ENCODE measurements around the gene TARBP1.
A peak's percentile ranks its signal among the peaks of the same experiment; 100 is the strongest.

TARBP1 gene

DNA sequence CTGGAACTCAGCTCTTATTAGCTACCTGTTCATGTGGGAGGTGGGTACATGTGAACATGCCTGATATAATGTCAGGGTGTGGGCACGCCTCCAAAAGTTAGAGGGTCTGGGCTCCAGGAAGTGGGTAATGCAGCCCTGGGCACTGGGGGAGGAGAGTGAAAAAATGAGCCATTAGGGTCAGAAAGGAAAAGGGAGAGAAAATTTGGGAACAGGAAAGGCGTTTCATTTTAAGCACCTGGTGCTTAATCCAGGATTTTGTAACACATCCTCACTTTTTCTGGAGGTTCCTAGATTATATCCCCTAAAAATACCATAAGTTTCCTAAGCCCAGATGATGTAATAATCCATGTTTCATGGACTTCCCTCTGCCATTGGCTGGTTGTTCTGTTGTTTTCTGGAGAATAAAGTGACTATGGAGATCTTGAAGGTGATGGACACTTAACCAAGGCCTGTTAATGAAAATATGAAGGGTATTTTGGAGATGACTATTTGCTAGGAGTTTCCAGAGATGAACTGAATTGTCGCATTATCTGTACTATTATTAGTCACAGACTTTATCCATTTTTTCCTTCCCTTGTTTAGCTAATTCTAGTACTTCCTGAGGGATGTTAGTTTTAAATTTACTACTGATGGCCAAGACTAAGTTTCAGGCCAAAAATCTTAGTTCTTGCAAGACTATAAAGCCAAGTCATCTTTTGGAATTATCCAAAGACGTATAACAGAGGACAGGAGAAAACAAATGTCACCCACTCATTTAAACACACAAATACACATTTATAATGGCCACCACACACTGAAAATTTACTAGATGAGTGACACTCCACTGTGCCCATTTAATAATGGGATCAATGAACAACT lies 24.4 kb upstream of the TARBP1 start:
- H3K4me1 ChIP-seq (ENCODE audit: insufficient read depth, low read length): peaks cover 25% of the 10 kb centered on the region
- H3K9me3 ChIP-seq (ENCODE audit: low read length): no peaks in the 10 kb centered on the region
- no peak overlapping the region for H3K27ac ChIP-seq (ENCODE audit: low read depth, low read length)
- H3K27me3 ChIP-seq (ENCODE audit: control insufficient read depth in 1 of 2, insufficient read depth in 2 of 2, low read length in 2 of 2): no peaks in the 10 kb centered on the region
- H3K36me3 ChIP-seq (ENCODE audit: insufficient read depth, low read length): no peaks in the 10 kb centered on the region
- no peak overlapping the region for H3K9ac ChIP-seq (ENCODE audit: low read length)
- no peak overlapping the region for H3K4me3 ChIP-seq (ENCODE audit: low read depth in 1 of 2, low read length in 2 of 2)

DNA sequence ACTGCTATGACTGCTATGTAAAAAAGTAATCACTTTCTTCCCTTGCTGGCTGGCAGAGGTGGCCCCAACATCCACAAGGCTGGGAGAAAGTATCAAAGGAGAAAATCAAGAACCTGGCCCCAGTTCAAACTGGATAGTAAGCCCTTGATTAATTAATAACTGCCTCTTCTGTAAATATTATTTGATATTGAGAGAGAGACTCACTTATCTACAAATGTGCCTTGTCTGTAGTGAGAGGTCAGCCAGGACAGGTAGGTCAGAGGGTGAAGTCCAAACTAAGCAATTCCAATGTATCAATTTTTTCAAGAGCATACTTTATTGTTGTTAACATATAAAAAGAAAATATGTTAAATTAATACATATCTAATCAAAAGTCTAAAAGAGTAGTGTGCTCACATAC lies 23.8 kb upstream of the TARBP1 start:
- Histone ChIP-seq H3K9ac (ENCODE audit: low read length) (no peak overlapping the region), H3K36me3 (ENCODE audit: insufficient read depth, low read length) (no peaks in the 10 kb centered on the region), H3K27ac (ENCODE audit: low read depth, low read length) (no peak overlapping the region), H3K4me1 (ENCODE audit: insufficient read depth, low read length) (peaks cover 25% of the 10 kb centered on the region), H3K27me3 (ENCODE audit: control insufficient read depth in 1 of 2, insufficient read depth in 2 of 2, low read length in 2 of 2) (no peaks in the 10 kb centered on the region), H3K4me3 (ENCODE audit: low read depth in 1 of 2, low read length in 2 of 2) (no peak overlapping the region), H3K9me3 (ENCODE audit: low read length) (no peaks in the 10 kb centered on the region)

DNA sequence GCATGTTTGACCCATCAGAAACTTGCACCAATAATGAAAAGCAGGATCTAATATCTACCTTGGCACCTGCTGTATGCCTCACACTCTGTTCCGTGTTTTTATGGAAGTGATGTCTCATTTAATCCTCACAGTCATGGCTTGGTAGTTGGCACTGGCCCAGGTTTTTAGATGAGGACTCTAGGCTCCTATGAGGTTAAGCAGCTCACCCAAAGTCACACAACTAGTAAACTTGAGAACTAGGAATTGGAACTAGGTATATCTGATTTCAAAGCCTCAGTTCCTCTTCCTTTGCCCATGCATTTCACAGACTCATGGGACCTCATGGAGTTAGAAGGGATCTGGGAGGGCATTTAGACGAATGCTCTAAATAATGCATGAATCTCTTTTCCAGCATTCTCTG lies 21.3 kb upstream of the TARBP1 start:
- Histone ChIP-seq H3K27me3 (ENCODE audit: control insufficient read depth in 1 of 2, insufficient read depth in 2 of 2, low read length in 2 of 2) (no peaks in the 10 kb centered on the region), H3K4me1 (ENCODE audit: insufficient read depth, low read length) (peaks cover 25% of the 10 kb centered on the region), H3K9ac (ENCODE audit: low read length) (no peak overlapping the region), H3K36me3 (ENCODE audit: insufficient read depth, low read length) (no peaks in the 10 kb centered on the region), H3K27ac (ENCODE audit: low read depth, low read length) (peak overlapping the region; percentile 85), H3K4me3 (ENCODE audit: low read depth in 1 of 2, low read length in 2 of 2) (no peak overlapping the region), H3K9me3 (ENCODE audit: low read length) (no peaks in the 10 kb centered on the region)

DNA sequence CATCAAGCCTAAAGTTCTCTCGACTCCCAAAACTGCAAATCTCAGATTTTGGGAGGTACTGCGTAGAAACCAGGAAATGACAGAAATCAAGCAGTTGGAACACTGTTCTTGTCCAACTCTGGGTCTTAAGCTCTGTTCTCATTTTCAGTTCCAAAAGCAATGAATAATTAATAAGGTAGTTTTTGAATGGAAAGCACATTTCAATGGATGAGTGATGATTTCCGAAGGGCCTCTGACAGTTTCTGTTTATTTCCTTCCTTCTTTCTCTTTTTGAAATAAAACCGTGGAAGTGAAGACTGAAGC lies 20.9 kb upstream of the TARBP1 start:
- peaks cover 25% of the 10 kb centered on the region for H3K4me1 ChIP-seq (ENCODE audit: insufficient read depth, low read length)
- H3K27ac ChIP-seq (ENCODE audit: low read depth, low read length): peak overlapping the region; percentile 85
- no peaks in the 10 kb centered on the region for H3K27me3 ChIP-seq (ENCODE audit: control insufficient read depth in 1 of 2, insufficient read depth in 2 of 2, low read length in 2 of 2)
- peak overlapping the region; percentile 3 to 40 for H3K4me3 ChIP-seq (ENCODE audit: low read depth in 1 of 2, low read length in 2 of 2)
- H3K36me3 ChIP-seq (ENCODE audit: insufficient read depth, low read length): no peaks in the 10 kb centered on the region
- no peaks in the 10 kb centered on the region for H3K9me3 ChIP-seq (ENCODE audit: low read length)
- H3K9ac ChIP-seq (ENCODE audit: low read length): peak overlapping the region; percentile 12

DNA sequence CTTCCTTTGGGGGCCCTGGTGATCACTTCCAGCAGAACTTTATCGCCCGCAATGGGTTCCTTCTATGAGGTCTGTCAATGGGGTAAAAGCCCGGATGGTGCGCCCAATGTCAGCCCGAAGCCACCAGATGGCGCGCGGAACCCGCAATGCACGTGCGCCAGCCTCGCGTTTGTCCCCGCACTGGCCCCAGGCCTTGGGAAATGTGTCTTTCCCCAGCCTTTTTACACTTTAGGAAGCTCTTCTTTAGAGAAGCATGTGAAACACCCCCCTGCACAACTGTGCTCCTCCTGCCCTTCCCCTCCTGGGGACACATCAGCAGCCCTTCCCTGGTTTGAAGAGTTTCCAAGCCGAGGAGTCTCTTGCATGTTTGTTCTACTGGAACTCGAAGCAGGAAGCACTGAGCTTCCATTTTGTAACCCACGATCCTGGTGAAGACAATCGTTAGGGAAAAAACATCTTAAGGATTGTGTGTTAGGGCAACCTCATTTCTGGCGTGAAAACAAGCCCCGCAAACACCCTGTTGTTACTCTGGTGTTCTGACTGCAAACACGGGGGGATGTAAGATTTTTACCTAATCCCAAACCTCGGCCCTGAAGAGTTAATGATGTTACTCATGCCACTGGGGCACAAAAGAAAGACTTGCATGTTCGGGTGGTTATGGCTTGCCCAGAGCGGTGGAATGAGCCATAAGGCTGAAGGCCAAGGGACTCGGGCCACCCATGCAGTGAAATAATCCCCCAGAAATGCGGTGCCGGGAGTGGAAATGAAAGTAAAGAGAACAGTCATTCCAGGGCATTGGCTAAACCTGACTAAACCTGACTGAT lies 20.4 kb upstream of the TARBP1 start:
- Histone ChIP-seq H3K27me3 (ENCODE audit: control insufficient read depth in 1 of 2, insufficient read depth in 2 of 2, low read length in 2 of 2) (no peaks in the 10 kb centered on the region), H3K9me3 (ENCODE audit: low read length) (no peaks in the 10 kb centered on the region), H3K9ac (ENCODE audit: low read length) (peak overlapping the region; percentile 12), H3K36me3 (ENCODE audit: insufficient read depth, low read length) (no peaks in the 10 kb centered on the region), H3K4me1 (ENCODE audit: insufficient read depth, low read length) (peaks cover 25% of the 10 kb centered on the region), H3K4me3 (ENCODE audit: low read depth in 1 of 2, low read length in 2 of 2) (peak overlapping the region; percentile 3 to 40), H3K27ac (ENCODE audit: low read depth, low read length) (peak overlapping the region; percentile 85)

DNA sequence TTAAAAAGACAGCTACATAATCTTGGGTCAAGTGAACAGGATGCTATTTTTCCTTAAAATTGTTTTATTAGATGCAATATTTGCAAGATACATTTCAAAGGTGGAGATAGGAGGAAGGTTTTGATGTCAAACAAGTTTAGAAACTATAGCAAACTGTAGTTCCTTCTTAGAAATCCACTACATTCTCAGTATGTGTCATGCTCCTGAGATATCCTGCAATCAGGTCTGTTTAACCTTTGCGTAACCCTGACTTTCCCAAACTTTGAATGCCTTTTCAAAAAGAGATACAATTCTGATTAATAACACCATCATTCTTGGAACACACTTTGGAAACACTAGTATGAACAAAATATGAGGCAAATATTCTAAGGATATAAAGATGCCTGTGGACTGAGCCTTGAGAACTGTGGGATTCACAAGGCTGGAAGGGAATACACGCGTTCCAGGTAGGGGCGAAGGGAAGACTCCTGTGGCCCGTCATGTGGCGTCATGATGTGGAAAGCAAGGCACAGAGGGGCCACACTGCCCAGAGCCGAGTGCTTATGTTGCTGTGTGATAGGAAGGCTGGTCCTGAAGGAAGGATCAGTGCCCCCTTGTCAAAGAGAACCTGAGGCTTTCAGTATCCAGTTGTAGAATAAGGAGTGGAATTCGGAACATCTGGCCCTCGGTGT lies 19.6 kb upstream of the TARBP1 start:
- H3K4me1 ChIP-seq (ENCODE audit: insufficient read depth, low read length): peaks cover 25% of the 10 kb centered on the region
- peak overlapping the region; percentile 85 for H3K27ac ChIP-seq (ENCODE audit: low read depth, low read length)
- no peaks in the 10 kb centered on the region for H3K36me3 ChIP-seq (ENCODE audit: insufficient read depth, low read length)
- peak overlapping the region in 1 of 2 donors; percentile 40 for H3K4me3 ChIP-seq (ENCODE audit: low read depth in 1 of 2, low read length in 2 of 2)
- H3K9me3 ChIP-seq (ENCODE audit: low read length): no peaks in the 10 kb centered on the region
- no peaks in the 10 kb centered on the region for H3K27me3 ChIP-seq (ENCODE audit: control insufficient read depth in 1 of 2, insufficient read depth in 2 of 2, low read length in 2 of 2)
- H3K9ac ChIP-seq (ENCODE audit: low read length): no peak overlapping the region

DNA sequence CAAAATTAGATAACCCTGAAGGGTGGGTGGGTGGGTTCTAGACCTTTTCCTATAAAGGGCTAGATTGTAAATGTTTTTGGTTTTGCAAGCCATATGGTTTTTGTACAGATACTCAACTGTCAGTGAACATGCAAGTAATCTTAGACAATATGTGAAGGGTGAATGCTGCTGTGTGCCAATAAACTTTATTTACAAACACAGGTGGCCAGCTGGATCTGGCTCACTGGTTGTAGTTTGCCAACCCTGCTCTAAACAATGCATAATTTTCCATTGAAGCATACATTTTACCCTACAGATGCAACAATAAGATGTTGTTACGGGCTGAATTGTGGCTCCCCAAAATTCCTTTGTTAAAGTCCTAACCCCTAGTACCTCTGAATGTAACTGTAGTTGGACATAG lies 18.6 kb upstream of the TARBP1 start:
- Histone ChIP-seq H3K36me3 (ENCODE audit: insufficient read depth, low read length) (no peaks in the 10 kb centered on the region), H3K4me1 (ENCODE audit: insufficient read depth, low read length) (peaks cover 25% of the 10 kb centered on the region), H3K4me3 (ENCODE audit: low read depth in 1 of 2, low read length in 2 of 2) (no peak overlapping the region)

DNA sequence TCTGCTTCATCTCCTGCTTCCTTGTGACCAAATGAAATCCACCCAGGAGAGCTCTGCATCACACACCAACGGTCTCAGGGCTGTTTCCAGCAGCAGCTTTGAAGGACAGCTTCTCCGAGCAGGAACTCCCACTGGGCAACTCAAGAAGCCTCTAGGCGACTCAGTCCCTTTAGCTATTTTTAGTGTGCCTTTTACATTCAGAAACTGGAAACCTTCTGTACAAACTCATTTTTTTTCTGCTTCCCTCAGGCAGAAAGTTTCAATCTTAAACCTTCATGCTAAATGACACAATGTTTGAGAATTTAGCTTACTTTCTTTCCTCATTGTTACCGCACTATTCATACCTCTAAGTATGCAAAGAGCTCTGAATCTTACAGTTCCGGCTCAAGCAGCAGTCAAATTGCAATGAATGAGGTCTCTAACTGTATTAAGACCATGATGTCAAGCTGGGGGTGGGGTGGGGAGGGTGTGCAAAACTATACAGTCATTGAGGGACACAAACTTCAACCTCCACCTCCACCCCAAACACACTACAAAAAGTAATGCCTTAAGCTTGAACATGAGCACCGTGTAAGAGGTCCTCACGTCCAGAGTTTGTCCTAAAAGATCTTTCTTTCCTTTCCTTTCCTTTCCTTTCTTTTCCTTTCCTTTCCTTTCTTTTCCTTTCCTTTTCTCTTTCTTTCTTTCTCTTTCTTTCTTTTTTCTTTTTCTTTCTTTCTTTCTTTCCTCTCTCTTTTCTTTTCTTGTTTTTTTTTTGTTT lies 16.4 kb upstream of the TARBP1 start:
- H3K4me3 ChIP-seq (ENCODE audit: low read depth in 1 of 2, low read length in 2 of 2): no peak overlapping the region
- no peaks in the 10 kb centered on the region for H3K27me3 ChIP-seq (ENCODE audit: control insufficient read depth in 1 of 2, insufficient read depth in 2 of 2, low read length in 2 of 2)
- no peak overlapping the region for H3K27ac ChIP-seq (ENCODE audit: low read depth, low read length)
- H3K36me3 ChIP-seq (ENCODE audit: insufficient read depth, low read length): no peaks in the 10 kb centered on the region
- H3K9me3 ChIP-seq (ENCODE audit: low read length): no peaks in the 10 kb centered on the region
- H3K9ac ChIP-seq (ENCODE audit: low read length): no peak overlapping the region
- peaks cover 18% of the 10 kb centered on the region for H3K4me1 ChIP-seq (ENCODE audit: insufficient read depth, low read length)

More for the DNA sequence above, 18.6 kb upstream of the TARBP1 start:
- H3K27me3 ChIP-seq (ENCODE audit: control insufficient read depth in 1 of 2, insufficient read depth in 2 of 2, low read length in 2 of 2): no peaks in the 10 kb centered on the region
- no peaks in the 10 kb centered on the region for H3K9me3 ChIP-seq (ENCODE audit: low read length)
- H3K27ac ChIP-seq (ENCODE audit: low read depth, low read length): no peak overlapping the region
- no peak overlapping the region for H3K9ac ChIP-seq (ENCODE audit: low read length)

DNA sequence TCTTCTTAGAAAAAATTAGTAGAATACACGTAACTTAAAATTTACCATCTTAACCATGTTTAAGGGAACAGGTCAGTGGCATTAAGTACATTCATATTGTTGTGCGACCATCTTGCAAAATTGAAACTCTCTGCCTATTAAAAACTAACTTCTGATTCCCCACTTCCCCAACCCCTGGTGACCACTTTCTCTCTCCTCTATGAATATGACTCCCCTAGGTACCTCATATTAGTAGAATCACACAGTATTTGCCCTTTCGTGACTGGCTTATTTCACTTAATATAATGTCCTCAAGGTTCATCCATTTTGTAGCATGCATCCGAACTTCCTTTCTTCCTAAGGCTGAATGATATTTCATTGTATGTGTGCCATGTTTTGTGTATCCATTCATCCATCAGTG lies 15.1 kb upstream of the TARBP1 start:
- Histone ChIP-seq H3K36me3 (ENCODE audit: insufficient read depth, low read length) (no peaks in the 10 kb centered on the region), H3K9ac (ENCODE audit: low read length) (no peak overlapping the region), H3K27me3 (ENCODE audit: control insufficient read depth in 1 of 2, insufficient read depth in 2 of 2, low read length in 2 of 2) (no peaks in the 10 kb centered on the region), H3K27ac (ENCODE audit: low read depth, low read length) (no peak overlapping the region), H3K9me3 (ENCODE audit: low read length) (no peaks in the 10 kb centered on the region), H3K4me1 (ENCODE audit: insufficient read depth, low read length) (peaks cover 5% of the 10 kb centered on the region), H3K4me3 (ENCODE audit: low read depth in 1 of 2, low read length in 2 of 2) (no peak overlapping the region)

DNA sequence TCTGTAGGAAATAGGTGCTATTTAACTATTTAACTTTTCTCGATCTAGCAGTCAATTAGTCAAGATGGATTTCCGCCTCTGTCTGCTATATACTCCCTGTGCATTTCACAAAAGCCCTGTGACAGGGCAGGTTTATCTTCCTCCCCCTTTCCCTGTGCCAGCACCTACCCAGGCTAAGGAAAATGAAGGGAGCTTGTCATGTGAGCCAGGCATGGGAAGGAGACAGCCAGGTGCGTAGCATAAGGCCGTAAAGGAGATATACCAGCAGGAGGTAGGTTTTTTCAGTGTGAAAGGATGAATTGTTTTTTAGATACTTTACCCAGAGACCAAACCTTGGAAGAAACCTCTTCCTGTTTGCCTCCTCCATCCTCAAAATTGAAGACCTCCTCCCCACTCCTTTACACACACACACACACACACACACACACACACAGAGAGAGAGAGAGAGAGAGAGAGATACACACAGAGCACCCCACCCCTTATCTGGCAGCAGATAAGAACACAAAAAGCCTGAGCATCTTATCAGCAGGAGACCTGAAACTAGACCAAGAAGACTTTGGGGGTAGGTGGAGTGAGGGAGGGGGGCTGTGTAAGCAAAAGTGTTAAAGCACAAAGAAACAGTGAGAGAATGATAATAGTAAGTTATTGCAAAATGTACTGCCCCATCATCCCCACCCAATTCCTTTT lies 12.0 kb upstream of the TARBP1 start:
- H3K36me3 ChIP-seq (ENCODE audit: insufficient read depth, low read length): no peaks in the 10 kb centered on the region
- peaks cover 6% of the 10 kb centered on the region for H3K4me1 ChIP-seq (ENCODE audit: insufficient read depth, low read length)
- H3K9ac ChIP-seq (ENCODE audit: low read length): no peak overlapping the region

More for the DNA sequence above, 12.0 kb upstream of the TARBP1 start:
- H3K4me3 ChIP-seq (ENCODE audit: low read depth in 1 of 2, low read length in 2 of 2): no peak overlapping the region
- H3K27ac ChIP-seq (ENCODE audit: low read depth, low read length): no peak overlapping the region
- no peaks in the 10 kb centered on the region for H3K9me3 ChIP-seq (ENCODE audit: low read length)
- no peaks in the 10 kb centered on the region for H3K27me3 ChIP-seq (ENCODE audit: control insufficient read depth in 1 of 2, insufficient read depth in 2 of 2, low read length in 2 of 2)

Data from muscle layer of colon (tissue), 2 donors.